Measurements from ENCODE around the gene RPS26. TPM values are rescaled to one million over a fixed set of nuclear protein-coding genes. Genes with fewer than 3 reads are reported as not detected.

The RPS26 gene
- total RNA-seq, 1 experiment from 2014 or later, result 77.2 TPM

DNA sequence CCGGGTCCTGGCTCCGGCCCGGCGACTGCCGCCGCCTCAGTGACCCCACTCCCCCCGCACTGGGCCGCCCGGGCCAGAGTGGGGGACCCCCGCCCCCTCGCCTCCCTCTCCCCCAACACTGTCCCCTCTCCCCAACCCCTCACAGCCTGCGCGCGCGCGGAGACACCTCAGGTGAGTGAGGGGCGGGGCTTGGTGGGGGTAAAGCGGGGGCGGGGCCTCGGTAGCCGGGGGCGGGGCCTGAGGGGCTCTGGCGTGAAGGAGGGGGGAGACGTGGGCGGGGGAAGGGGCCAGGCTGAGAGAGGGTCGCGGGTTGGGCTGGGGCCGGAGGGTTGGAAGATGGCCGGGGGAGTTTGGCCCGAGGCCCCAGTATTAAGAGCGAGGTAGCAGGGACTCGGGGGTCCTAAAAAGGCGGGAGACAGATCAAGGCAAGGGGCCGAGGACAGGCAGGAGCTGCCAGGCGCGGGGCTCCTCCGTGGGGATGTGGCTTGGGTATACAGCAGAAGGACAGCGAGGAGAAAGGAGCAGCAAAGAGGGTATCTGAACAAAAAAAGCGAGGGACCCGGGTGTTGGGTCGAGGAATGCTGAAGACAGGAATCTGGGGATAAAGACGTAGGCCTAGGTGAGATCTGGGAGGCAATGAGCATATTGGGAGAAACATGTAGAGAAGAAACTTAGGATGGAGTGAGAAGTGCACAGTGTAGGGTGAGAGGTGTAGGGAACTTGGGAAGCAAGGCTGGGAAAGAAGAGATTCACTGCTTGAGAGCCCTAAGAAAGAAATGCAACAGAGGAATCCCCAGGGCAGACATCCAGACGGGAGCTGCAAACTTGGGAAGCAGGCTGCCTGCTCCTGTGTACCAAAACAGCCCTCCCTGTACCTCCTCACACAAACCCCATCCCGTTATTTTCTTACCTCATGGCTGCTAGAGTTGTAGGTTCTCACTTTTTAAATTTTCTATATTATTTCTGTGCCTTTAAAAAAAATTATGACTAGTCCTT lies 33.9 kb upstream of the RPS26 start (continued):
- TF ChIP-seq, protein P1, sequence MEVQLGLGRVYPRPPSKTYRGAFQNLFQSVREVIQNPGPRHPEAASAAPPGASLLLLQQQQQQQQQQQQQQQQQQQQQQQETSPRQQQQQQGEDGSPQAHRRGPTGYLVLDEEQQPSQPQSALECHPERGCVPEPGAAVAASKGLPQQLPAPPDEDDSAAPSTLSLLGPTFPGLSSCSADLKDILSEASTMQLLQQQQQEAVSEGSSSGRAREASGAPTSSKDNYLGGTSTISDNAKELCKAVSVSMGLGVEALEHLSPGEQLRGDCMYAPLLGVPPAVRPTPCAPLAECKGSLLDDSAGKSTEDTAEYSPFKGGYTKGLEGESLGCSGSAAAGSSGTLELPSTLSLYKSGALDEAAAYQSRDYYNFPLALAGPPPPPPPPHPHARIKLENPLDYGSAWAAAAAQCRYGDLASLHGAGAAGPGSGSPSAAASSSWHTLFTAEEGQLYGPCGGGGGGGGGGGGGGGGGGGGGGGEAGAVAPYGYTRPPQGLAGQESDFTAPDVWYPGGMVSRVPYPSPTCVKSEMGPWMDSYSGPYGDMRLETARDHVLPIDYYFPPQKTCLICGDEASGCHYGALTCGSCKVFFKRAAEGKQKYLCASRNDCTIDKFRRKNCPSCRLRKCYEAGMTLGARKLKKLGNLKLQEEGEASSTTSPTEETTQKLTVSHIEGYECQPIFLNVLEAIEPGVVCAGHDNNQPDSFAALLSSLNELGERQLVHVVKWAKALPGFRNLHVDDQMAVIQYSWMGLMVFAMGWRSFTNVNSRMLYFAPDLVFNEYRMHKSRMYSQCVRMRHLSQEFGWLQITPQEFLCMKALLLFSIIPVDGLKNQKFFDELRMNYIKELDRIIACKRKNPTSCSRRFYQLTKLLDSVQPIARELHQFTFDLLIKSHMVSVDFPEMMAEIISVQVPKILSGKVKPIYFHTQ (CRISPR knock-in tag; IDR thresholded peaks at IDR 0.05), result no peak
- TF ChIP-seq SP1 (CRISPR knock-in tag; conservative IDR thresholded peaks at IDR 0.05) (peak; percentile 58; the same call in 1 of the 2 replicates), ETV6 (CRISPR knock-in tag; IDR thresholded peaks at IDR 0.05) (no peak), NFYB (CRISPR knock-in tag; conservative IDR thresholded peaks at IDR 0.05; ENCODE audit: low read depth) (no peak), GTF2I (CRISPR knock-in tag; conservative IDR thresholded peaks at IDR 0.05) (no peak), ZNF121 (CRISPR knock-in tag; IDR thresholded peaks at IDR 0.05) (no peak), NR1H2 (CRISPR knock-in tag; IDR thresholded peaks at IDR 0.05) (no peak), NR2C2 (CRISPR knock-in tag; IDR thresholded peaks at IDR 0.05) (no peak), ZNF671 (CRISPR knock-in tag; IDR thresholded peaks at IDR 0.05) (no peak)
- TF ChIP-seq, protein P2, sequence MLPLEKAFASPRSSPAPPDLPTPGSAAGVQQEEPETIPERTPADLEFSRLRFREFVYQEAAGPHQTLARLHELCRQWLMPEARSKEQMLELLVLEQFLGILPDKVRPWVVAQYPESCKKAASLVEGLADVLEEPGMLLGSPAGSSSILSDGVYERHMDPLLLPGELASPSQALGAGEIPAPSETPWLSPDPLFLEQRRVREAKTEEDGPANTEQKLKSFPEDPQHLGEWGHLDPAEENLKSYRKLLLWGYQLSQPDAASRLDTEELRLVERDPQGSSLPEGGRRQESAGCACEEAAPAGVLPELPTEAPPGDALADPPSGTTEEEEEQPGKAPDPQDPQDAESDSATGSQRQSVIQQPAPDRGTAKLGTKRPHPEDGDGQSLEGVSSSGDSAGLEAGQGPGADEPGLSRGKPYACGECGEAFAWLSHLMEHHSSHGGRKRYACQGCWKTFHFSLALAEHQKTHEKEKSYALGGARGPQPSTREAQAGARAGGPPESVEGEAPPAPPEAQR (CRISPR knock-in tag; IDR thresholded peaks at IDR 0.05), result no peak
- TF ChIP-seq, protein P3, sequence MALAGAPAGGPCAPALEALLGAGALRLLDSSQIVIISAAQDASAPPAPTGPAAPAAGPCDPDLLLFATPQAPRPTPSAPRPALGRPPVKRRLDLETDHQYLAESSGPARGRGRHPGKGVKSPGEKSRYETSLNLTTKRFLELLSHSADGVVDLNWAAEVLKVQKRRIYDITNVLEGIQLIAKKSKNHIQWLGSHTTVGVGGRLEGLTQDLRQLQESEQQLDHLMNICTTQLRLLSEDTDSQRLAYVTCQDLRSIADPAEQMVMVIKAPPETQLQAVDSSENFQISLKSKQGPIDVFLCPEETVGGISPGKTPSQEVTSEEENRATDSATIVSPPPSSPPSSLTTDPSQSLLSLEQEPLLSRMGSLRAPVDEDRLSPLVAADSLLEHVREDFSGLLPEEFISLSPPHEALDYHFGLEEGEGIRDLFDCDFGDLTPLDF (CRISPR knock-in tag; IDR thresholded peaks at IDR 0.05), result no peak
- TF ChIP-seq, protein P4, sequence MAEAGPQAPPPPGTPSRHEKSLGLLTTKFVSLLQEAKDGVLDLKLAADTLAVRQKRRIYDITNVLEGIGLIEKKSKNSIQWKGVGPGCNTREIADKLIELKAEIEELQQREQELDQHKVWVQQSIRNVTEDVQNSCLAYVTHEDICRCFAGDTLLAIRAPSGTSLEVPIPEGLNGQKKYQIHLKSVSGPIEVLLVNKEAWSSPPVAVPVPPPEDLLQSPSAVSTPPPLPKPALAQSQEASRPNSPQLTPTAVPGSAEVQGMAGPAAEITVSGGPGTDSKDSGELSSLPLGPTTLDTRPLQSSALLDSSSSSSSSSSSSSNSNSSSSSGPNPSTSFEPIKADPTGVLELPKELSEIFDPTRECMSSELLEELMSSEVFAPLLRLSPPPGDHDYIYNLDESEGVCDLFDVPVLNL (CRISPR knock-in tag; IDR thresholded peaks at IDR 0.05; ENCODE audit: borderline replicate concordance, low read depth), result no peak
- TF ChIP-seq, protein P5, sequence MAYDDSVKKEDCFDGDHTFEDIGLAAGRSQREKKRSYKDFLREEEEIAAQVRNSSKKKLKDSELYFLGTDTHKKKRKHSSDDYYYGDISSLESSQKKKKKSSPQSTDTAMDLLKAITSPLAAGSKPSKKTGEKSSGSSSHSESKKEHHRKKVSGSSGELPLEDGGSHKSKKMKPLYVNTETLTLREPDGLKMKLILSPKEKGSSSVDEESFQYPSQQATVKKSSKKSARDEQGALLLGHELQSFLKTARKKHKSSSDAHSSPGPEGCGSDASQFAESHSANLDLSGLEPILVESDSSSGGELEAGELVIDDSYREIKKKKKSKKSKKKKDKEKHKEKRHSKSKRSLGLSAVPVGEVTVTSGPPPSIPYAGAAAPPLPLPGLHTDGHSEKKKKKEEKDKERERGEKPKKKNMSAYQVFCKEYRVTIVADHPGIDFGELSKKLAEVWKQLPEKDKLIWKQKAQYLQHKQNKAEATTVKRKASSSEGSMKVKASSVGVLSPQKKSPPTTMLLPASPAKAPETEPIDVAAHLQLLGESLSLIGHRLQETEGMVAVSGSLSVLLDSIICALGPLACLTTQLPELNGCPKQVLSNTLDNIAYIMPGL (CRISPR knock-in tag; IDR thresholded peaks at IDR 0.05), result no peak
- TF ChIP-seq, protein P6, sequence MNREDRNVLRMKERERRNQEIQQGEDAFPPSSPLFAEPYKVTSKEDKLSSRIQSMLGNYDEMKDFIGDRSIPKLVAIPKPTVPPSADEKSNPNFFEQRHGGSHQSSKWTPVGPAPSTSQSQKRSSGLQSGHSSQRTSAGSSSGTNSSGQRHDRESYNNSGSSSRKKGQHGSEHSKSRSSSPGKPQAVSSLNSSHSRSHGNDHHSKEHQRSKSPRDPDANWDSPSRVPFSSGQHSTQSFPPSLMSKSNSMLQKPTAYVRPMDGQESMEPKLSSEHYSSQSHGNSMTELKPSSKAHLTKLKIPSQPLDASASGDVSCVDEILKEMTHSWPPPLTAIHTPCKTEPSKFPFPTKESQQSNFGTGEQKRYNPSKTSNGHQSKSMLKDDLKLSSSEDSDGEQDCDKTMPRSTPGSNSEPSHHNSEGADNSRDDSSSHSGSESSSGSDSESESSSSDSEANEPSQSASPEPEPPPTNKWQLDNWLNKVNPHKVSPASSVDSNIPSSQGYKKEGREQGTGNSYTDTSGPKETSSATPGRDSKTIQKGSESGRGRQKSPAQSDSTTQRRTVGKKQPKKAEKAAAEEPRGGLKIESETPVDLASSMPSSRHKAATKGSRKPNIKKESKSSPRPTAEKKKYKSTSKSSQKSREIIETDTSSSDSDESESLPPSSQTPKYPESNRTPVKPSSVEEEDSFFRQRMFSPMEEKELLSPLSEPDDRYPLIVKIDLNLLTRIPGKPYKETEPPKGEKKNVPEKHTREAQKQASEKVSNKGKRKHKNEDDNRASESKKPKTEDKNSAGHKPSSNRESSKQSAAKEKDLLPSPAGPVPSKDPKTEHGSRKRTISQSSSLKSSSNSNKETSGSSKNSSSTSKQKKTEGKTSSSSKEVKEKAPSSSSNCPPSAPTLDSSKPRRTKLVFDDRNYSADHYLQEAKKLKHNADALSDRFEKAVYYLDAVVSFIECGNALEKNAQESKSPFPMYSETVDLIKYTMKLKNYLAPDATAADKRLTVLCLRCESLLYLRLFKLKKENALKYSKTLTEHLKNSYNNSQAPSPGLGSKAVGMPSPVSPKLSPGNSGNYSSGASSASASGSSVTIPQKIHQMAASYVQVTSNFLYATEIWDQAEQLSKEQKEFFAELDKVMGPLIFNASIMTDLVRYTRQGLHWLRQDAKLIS (CRISPR knock-in tag; IDR thresholded peaks at IDR 0.05; ENCODE audit: borderline replicate concordance), result no peak
- TF ChIP-seq, protein P7, sequence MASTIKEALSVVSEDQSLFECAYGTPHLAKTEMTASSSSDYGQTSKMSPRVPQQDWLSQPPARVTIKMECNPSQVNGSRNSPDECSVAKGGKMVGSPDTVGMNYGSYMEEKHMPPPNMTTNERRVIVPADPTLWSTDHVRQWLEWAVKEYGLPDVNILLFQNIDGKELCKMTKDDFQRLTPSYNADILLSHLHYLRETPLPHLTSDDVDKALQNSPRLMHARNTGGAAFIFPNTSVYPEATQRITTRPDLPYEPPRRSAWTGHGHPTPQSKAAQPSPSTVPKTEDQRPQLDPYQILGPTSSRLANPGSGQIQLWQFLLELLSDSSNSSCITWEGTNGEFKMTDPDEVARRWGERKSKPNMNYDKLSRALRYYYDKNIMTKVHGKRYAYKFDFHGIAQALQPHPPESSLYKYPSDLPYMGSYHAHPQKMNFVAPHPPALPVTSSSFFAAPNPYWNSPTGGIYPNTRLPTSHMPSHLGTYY (CRISPR knock-in tag; IDR thresholded peaks at IDR 0.05), result no peak
- TF ChIP-seq, protein P8, sequence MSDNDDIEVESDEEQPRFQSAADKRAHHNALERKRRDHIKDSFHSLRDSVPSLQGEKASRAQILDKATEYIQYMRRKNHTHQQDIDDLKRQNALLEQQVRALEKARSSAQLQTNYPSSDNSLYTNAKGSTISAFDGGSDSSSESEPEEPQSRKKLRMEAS (CRISPR knock-in tag; IDR thresholded peaks at IDR 0.05), result no peak
